ENCODE measurements around the gene TEDC1. TPM values are rescaled to one million over a fixed set of nuclear protein-coding genes. Genes with fewer than 3 reads are reported as not detected.

Gene TEDC1
- total RNA-seq, 5 donors from 2014 or later (not counting 1 experiment from before 2014, with no cell fraction given), result 32.8 to 186 (median 37.5) TPM

DNA sequence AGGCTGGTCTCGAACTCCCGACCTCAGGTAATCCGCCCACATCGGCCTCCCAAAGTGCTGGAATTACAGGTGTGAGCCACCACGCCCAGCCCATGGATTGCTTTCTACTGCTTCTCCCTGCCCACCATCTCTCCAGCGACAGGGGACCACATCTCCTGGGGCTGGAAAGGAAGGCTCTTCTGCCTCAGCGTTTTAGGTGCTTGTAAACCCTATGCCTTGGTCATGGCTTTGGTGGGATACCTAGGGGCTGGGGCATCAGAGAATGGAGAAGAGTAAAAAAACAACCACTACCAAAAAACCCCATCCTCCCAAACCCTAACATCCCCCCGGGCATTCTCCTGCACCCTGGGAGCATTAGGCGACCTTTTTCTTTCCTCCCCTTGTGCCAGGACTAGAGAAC, 34.3 kb downstream of the TEDC1 start:
- Mint-ChIP-seq H3K36me3 (no peaks in the 10 kb centered on the region), H3K4me3 (peak overlapping the region; percentile 49 to 61 (median 51)), H3K27ac (no peak overlapping the region), H3K27me3 (peaks cover 5 to 6% of the 10 kb centered on the region in 2 donors), H3K4me1 (peaks cover 10 to 22% (median 15%) of the 10 kb centered on the region in 3 donors), H3K9me3 (no peaks in the 10 kb centered on the region)
- CTCF ChIA-PET, result no interaction called here
- H3K27me3 ChIP-seq (replicated peaks in 1 of 2; ENCODE audit: control insufficient read depth in 2 of 2, extremely low read depth in 1 of 2, insufficient read depth in 2 of 2, low read length in 1 of 2), result peaks cover 0 to 42% of the 10 kb centered on the region in 2 experiments
- POLR2A ChIA-PET, result no interaction called here
- H3K36me3 ChIP-seq (ENCODE audit: control insufficient read depth in 2 of 2, extremely low read depth in 1 of 2, insufficient read depth in 1 of 2, low read length in 1 of 2), result no peaks in the 10 kb centered on the region
- H3K4me3 ChIP-seq (ENCODE audit: control insufficient read depth in 1 of 2, extremely low read depth in 1 of 2, low read length in 1 of 2), result no peak overlapping the region
- DNase-seq (no peak), ATAC-seq (replicated peaks in 1 of 4) (no peak)
- no peak overlapping the region for H3K27ac ChIP-seq (ENCODE audit: low read length)
- H3K9me3 ChIP-seq, result no peaks in the 10 kb centered on the region
- peaks cover 16 to 39% of the 10 kb centered on the region in 2 experiments for H3K4me1 ChIP-seq (ENCODE audit: control insufficient read depth in 1 of 2, extremely low read depth in 1 of 2, insufficient read depth in 2 of 2, low read length in 2 of 2)
- WGBS (ENCODE audit: insufficient coverage), result 86% methylated on average over 5 of the region's 9 CpGs

DNA sequence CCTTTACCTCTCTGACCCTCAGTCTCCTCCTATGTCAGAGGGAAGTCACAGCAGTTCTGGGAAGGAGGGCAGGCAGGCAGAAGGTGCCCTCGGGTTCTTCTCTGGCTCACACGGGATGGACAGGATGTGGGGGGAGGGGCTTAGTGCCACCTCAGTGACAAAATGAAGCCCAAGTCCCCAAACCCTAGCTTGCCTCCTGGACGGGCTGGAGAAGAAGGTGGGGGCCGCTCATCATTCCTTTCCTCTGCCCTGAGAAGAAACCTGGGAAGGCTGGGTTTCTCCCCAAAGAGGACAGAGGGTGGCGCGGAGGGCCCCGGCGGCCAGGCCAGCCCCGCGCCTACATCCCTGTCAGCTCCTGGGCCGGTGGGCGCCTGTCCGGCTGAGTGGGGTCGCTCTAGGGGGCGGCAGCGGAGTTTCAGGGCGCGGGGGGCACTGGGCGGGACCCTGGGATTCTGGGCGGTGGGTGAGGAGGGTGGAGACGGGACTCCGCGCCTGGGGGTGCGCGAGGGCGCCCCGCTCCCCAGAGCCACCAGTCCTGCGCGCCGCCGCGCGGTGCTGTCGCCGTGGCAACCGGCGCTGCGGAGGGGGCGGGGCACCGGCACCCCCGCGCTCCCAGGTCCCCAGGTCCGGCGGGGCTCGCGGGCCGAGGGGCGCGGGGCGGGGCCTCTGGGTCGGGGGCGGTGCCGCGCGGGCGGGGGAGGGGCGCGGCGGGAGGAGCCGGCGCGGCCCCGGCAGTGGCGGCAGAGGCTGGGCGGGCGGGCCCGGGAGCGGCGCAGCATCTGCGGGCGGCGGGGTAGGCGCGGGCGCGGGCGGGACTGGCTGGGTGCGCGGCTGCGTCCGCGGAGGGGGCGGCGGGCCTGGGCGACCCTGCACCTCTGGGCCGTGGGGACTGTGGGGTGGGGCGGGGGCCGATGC, 35.1 kb downstream of the TEDC1 start, which contains the start of gene TMEM121:
Gene TMEM121 (plus strand): TSS at position 723 of the 915 bp plus-strand sequence. CDS start 2,252 bp downstream, outside the sequence.
- Mint-ChIP-seq H3K36me3 (no peaks in the 10 kb centered on the region), H3K4me1 (peaks cover 10 to 27% (median 15%) of the 10 kb centered on the region in 3 donors), H3K4me3 (peak within 1 kb of the TSS; percentile 61 to 83 (median 70)), H3K9me3 (no peaks in the 10 kb centered on the region), H3K27ac (peak within 1 kb of the TSS in 1 of 2 donors; percentile 43), H3K27me3 (peaks cover 5 to 10% of the 10 kb centered on the region in 2 donors)
- WGBS (ENCODE audit: insufficient coverage), result 2% methylated on average over 74 of the region's 88 CpGs
- Histone ChIP-seq H3K36me3 (ENCODE audit: control insufficient read depth in 2 of 2, extremely low read depth in 1 of 2, insufficient read depth in 1 of 2, low read length in 1 of 2) (no peaks in the 10 kb centered on the region), H3K4me1 (ENCODE audit: control insufficient read depth in 1 of 2, extremely low read depth in 1 of 2, insufficient read depth in 2 of 2, low read length in 2 of 2) (peaks cover 16 to 45% of the 10 kb centered on the region in 2 experiments), H3K27me3 (replicated peaks in 1 of 2; ENCODE audit: control insufficient read depth in 2 of 2, extremely low read depth in 1 of 2, insufficient read depth in 2 of 2, low read length in 1 of 2) (peaks cover 0 to 50% of the 10 kb centered on the region in 2 experiments), H3K4me3 (ENCODE audit: control insufficient read depth in 1 of 2, extremely low read depth in 1 of 2, low read length in 1 of 2) (peak within 1 kb of the TSS; percentile 31 to 51), H3K27ac (ENCODE audit: low read length) (no peak within 1 kb of the TSS), H3K9me3 (no peaks in the 10 kb centered on the region)
- DNase-seq (peak in 7 of 35 experiments; percentile 18 to 59 (median 33)), ATAC-seq (replicated peaks in 1 of 4) (peak; percentile 15 to 38 (median 22))
- ChIA-PET CTCF (no interaction called here), POLR2A (no interaction called here)

DNA sequence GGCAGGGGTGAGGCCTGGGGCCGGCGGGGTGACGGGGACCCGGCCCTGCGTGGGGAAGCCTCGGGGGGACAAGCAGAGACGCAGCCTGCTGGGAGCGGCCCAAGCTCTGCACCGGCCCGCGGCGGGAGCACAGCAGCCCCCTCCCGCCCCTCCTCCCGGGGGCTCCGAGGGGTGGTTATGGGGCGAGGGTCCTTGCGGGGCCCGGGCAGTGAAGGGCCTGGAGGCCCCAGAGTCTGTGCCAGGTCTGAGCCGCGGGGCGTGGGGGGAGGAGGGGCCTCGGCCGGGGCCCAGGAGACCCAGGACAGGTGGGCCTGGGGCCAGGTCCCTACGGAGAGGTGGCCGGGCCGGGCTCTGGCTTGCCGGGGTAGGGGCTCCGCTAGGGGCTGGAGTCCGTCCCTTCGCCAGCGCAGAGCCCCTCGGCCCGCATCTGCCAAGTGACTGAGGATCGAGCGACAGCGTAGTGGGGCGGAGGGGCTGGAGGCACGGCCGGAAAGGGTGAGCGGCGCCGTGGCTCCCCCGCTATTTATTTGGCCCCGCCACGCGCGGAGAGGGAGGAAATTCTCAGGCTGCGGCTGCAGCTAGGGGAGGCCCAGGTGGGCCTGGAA, 35.8 kb downstream of the TEDC1 start:
- Histone ChIP-seq H3K9me3 (no peaks in the 10 kb centered on the region), H3K4me1 (ENCODE audit: control insufficient read depth in 1 of 2, extremely low read depth in 1 of 2, insufficient read depth in 2 of 2, low read length in 2 of 2) (peaks cover 16 to 45% of the 10 kb centered on the region in 2 experiments), H3K36me3 (ENCODE audit: control insufficient read depth in 2 of 2, extremely low read depth in 1 of 2, insufficient read depth in 1 of 2, low read length in 1 of 2) (no peaks in the 10 kb centered on the region), H3K27ac (ENCODE audit: low read length) (no peak overlapping the region), H3K27me3 (replicated peaks in 1 of 2; ENCODE audit: control insufficient read depth in 2 of 2, extremely low read depth in 1 of 2, insufficient read depth in 2 of 2, low read length in 1 of 2) (peaks cover 0 to 55% of the 10 kb centered on the region in 2 experiments), H3K4me3 (ENCODE audit: control insufficient read depth in 1 of 2, extremely low read depth in 1 of 2, low read length in 1 of 2) (peak overlapping the region; percentile 31 to 51)
- Mint-ChIP-seq H3K27me3 (peaks cover 1 to 8% of the 10 kb centered on the region in 2 donors), H3K36me3 (no peaks in the 10 kb centered on the region), H3K27ac (peak overlapping the region in 1 of 2 donors; percentile 43), H3K4me3 (peak overlapping the region; percentile 61 to 83 (median 70)), H3K4me1 (peaks cover 10 to 30% (median 15%) of the 10 kb centered on the region in 3 donors), H3K9me3 (no peaks in the 10 kb centered on the region)
- WGBS (ENCODE audit: insufficient coverage), result 7% methylated on average over 34 of the region's 48 CpGs
- DNase-seq (no peak), ATAC-seq (replicated peaks in 1 of 4) (no peak)
- CTCF ChIA-PET, result no interaction called here
- POLR2A ChIA-PET, result no interaction called here

DNA sequence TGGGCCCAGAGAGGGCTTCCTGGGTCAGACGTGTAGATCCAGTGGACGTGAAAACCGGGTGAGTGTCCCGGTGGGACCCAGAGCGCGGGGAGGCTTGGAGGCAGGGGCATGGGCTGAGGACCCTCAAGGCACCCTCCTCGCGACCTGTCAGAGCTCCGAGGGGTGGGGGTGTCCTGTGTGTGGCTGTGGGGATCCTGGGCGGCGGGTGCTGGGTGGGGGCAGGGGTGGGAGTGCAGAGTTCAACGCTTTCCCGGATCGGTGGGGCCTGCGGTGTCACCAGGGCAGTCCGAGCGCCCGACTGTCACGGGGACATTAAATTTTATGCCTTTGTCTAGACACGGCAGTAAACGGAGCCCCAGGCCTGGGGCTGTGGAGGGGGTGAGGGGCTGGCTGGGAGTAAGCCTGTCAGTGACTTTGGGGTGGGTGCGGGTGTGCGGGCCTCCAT, 36.4 kb downstream of the TEDC1 start:
- Histone ChIP-seq H3K4me1 (ENCODE audit: control insufficient read depth in 1 of 2, extremely low read depth in 1 of 2, insufficient read depth in 2 of 2, low read length in 2 of 2) (peaks cover 16 to 45% of the 10 kb centered on the region in 2 experiments), H3K27ac (ENCODE audit: low read length) (no peak overlapping the region), H3K4me3 (ENCODE audit: control insufficient read depth in 1 of 2, extremely low read depth in 1 of 2, low read length in 1 of 2) (peak overlapping the region; percentile 31 to 51), H3K27me3 (replicated peaks in 1 of 2; ENCODE audit: control insufficient read depth in 2 of 2, extremely low read depth in 1 of 2, insufficient read depth in 2 of 2, low read length in 1 of 2) (peaks cover 0 to 57% of the 10 kb centered on the region in 2 experiments), H3K36me3 (ENCODE audit: control insufficient read depth in 2 of 2, extremely low read depth in 1 of 2, insufficient read depth in 1 of 2, low read length in 1 of 2) (no peaks in the 10 kb centered on the region), H3K9me3 (no peaks in the 10 kb centered on the region)
- ChIA-PET POLR2A (no interaction called here), CTCF (no interaction called here)
- Mint-ChIP-seq H3K36me3 (no peaks in the 10 kb centered on the region), H3K4me3 (peak overlapping the region; percentile 61 to 83 (median 70)), H3K4me1 (peaks cover 10 to 35% (median 15%) of the 10 kb centered on the region in 3 donors), H3K27me3 (peaks cover 0 to 8% of the 10 kb centered on the region in 2 donors), H3K9me3 (no peaks in the 10 kb centered on the region), H3K27ac (peak overlapping the region in 1 of 2 donors; percentile 43)
- no peak for ATAC-seq (replicated peaks in 1 of 4)
- 54% methylated on average over 20 of the region's 23 CpGs for WGBS (ENCODE audit: insufficient coverage)
- DNase-seq, result no peak

DNA sequence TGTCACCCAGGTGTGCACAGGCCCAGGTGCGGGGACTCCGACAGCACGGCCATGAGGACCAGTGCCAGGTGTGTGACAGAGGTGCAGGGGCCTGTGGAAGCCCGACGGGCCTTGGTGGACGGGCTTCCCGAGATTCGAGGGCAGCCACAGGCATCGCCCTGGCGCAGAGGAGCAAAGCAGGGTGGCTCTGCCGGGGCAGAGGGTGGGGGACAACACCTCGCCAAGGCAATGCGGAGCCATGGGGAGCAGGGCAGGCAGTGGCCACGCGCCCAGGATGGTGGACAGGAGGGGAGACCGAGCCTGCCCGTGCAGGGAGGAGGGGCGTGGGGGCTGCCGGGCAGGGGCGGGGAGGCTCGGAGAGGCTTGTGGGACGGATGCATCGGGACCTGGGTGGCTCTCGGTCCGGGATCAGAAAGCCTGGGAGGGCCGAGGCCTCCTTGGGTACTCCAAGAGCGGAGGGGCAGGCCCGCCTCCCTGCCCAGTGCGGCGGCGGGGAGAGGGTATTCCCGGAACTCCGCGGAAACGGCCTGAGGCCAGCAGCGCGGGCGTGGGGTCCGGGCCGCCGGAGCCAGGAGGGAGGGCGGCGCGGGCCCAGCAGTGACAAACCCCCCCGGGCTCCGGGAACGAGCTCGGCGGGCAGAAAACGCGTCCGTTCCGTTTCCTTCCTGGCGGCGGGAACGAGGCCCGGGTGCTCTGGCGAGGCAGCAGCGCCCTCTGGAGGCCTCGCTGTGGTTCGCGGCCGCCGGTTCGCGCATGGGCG, 37.0 kb downstream of the TEDC1 start:
- Mint-ChIP-seq H3K27ac (peak overlapping the region in 1 of 2 donors; percentile 39), H3K27me3 (peaks cover 0 to 8% of the 10 kb centered on the region in 2 donors), H3K36me3 (no peaks in the 10 kb centered on the region), H3K4me1 (peaks cover 10 to 41% (median 15%) of the 10 kb centered on the region in 3 donors), H3K4me3 (peak overlapping the region; percentile 61 to 83 (median 70)), H3K9me3 (no peaks in the 10 kb centered on the region)
- peak; percentile 51 to 91 (median 71) for DNase-seq
- Histone ChIP-seq H3K27me3 (replicated peaks in 1 of 2; ENCODE audit: control insufficient read depth in 2 of 2, extremely low read depth in 1 of 2, insufficient read depth in 2 of 2, low read length in 1 of 2) (peaks cover 0 to 63% of the 10 kb centered on the region in 2 experiments), H3K4me1 (ENCODE audit: control insufficient read depth in 1 of 2, extremely low read depth in 1 of 2, insufficient read depth in 2 of 2, low read length in 2 of 2) (peaks cover 16 to 45% of the 10 kb centered on the region in 2 experiments), H3K36me3 (ENCODE audit: control insufficient read depth in 2 of 2, extremely low read depth in 1 of 2, insufficient read depth in 1 of 2, low read length in 1 of 2) (no peaks in the 10 kb centered on the region), H3K4me3 (ENCODE audit: control insufficient read depth in 1 of 2, extremely low read depth in 1 of 2, low read length in 1 of 2) (peak overlapping the region; percentile 32 to 72), H3K9me3 (no peaks in the 10 kb centered on the region), H3K27ac (ENCODE audit: low read length) (no peak overlapping the region)
- ChIA-PET POLR2A (no interaction called here), CTCF (interaction anchor here in 1 of 2 donors (1.0 to 1.6 kb wide), 4 partner anchors 10 to 158 kb away, joined by 4 to 9 read pairs (median 4); no protein-coding TSS in a partner anchor)
- 14% methylated on average over 60 of the region's 67 CpGs for WGBS (ENCODE audit: insufficient coverage)
- ATAC-seq (replicated peaks in 1 of 4), result peak; percentile 69 to 74 (median 72)
